GM12801 (cell line): ENCODE data around the gene CYLD.

ENCODE experiments used
- CTCF ChIP-seq: IDR thresholded peaks from one replicate; pipeline ENCODE4 v1.5.1; 2011; ENCODE audit warnings: control low read depth; ENCODE audit not compliant: insufficient read length; ENCODE audit errors: extremely low read depth

CYLD gene

GRCh38 chr16:50743581-50744225, 1.8 kb downstream of the CYLD start:
- no peak for TF ChIP-seq CTCF

DNA sequence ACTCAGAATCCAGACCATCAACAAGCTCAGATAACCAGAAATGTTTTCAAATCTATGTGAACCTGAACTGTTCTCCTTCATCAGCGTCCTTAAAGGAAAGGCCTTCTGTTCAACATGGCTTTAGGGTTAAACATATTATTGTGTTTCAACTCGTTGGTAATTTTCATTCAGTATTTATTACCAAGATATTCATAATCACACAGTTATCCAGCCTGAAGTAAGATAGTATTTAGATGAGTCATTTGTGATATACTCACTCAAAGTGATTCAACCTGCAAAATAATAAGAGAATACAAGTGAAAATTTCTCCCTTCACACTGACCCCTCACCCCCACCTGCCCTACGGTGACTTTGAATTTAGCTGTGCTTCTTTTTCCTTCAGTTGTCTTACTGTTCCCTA, 3.0 kb downstream of the CYLD start:
- TF ChIP-seq CTCF, result no peak

- no peak for TF ChIP-seq CTCF
Measured at GRCh38 chr16:50745940-50746339, 4.1 kb downstream of the CYLD start.

DNA sequence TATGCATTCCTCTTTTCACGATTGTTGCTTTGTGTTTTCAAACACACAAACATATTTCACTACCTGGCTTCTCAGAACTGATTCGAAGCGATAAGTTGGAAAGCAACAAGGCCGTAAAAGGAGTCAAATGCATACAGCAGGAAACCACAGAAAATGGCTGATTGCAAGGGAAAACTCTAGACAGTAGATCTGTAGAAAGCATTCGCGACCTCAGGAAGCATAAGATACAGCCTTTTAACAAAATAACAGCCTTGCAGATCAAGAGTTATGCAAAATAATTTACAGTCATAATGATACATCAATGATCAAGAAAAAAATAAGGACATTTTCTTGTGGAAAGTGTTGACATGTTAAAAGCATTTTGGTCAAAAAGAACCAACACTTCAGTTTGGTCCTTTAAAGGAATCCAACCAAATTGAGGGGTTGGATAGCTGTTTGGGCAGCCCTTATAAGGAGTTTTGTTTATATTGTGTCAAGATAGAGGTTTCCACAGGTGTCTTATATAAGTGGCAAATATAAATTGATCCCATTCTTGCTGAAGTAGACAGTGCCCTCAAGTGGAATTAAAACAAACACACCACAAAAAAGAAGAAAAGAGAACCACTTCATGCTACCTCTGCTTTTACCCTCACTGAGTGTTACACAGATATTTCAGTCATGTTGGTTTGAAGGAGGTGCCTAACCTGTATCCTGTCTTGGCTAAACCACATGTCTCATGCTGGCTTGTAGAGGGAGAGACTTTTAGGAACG, 5.5 kb downstream of the CYLD start:
- TF ChIP-seq CTCF, result no peak

GRCh38 chr16:50751528-50751927, 9.6 kb downstream of the CYLD start:
- TF ChIP-seq CTCF, result no peak

- no peak for TF ChIP-seq CTCF
Measured at GRCh38 chr16:50752471-50753235, 10.8 kb downstream of the CYLD start.

- no peak for TF ChIP-seq CTCF
Measured at GRCh38 chr16:50756473-50756872, 14.6 kb downstream of the CYLD start.
